Liver (tissue), 3 donors: ENCODE measurements around the gene ZNF831.

Source experiments
- HNF4G ChIP-seq: IDR thresholded peaks from 2 replicates; pipeline ENCODE4 v1.6.1; 2016; ENCODE audit warnings: antibody characterized with exemption
- JUND ChIP-seq, 2 donors: IDR thresholded peaks; 2 replicates each; pipeline ENCODE4 v1.6.1; 2016; ENCODE audit warnings: antibody characterized with exemption in 2 of 2
- RAD21 ChIP-seq, 2 donors: IDR thresholded peaks; 2 replicates each; pipeline ENCODE4 v1.6.1; 2016; ENCODE audit warnings: antibody characterized with exemption in 2 of 2, mild to moderate bottlenecking in 2 of 2
- SP1 ChIP-seq: IDR thresholded peaks from 2 replicates; pipeline ENCODE4 v1.6.1; 2018; ENCODE audit warnings: antibody characterized with exemption, mild to moderate bottlenecking
- TAF1 ChIP-seq: conservative IDR thresholded peaks from 2 replicates; pipeline ENCODE4 v1.6.1; 2016; ENCODE audit warnings: antibody characterized with exemption, mild to moderate bottlenecking
- TF ChIP-seq, protein P1 (sequence below): fragments of 150-350 bp; IDR thresholded peaks from 2 replicates; pipeline ENCODE4 v1.5.1; 2017; ENCODE audit warnings: improper control_type of control experiment, low read depth, low read length; ENCODE audit not compliant: missing input control
- TF ChIP-seq, protein P2 (sequence below): IDR thresholded peaks from 2 replicates; pipeline ENCODE4 v1.6.1; 2016; ENCODE audit warnings: antibody characterized with exemption
- donor health status: healthy.
- donor health status: healthy.

DNA sequence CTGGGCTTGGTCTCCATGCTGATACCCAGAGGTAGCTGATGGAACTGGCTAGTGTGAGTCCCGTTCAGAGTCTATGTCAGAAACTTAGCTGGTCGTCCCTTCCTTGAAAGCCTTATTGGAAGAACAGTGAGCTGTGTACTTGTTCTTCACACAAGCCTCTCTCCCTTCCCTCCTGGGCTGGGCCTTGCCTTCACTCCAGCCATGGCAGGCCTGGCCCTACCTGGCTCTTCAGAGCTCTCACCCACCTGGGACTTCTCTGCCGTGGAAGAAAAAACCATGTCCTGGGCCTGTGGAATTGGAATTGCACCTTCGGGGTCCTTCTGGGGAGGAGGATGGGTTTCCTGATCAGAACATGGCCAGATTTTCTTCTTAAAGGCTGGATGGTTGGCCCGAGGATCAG lies 20.3 kb upstream of the ZNF831 start:
- no peak for TF ChIP-seq RAD21 (IDR thresholded peaks at IDR 0.05)
- TF ChIP-seq, protein P1, sequence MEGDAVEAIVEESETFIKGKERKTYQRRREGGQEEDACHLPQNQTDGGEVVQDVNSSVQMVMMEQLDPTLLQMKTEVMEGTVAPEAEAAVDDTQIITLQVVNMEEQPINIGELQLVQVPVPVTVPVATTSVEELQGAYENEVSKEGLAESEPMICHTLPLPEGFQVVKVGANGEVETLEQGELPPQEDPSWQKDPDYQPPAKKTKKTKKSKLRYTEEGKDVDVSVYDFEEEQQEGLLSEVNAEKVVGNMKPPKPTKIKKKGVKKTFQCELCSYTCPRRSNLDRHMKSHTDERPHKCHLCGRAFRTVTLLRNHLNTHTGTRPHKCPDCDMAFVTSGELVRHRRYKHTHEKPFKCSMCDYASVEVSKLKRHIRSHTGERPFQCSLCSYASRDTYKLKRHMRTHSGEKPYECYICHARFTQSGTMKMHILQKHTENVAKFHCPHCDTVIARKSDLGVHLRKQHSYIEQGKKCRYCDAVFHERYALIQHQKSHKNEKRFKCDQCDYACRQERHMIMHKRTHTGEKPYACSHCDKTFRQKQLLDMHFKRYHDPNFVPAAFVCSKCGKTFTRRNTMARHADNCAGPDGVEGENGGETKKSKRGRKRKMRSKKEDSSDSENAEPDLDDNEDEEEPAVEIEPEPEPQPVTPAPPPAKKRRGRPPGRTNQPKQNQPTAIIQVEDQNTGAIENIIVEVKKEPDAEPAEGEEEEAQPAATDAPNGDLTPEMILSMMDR = no peak
- TF ChIP-seq HNF4G = no peak
- TF ChIP-seq SP1 = no peak
- no peak for TF ChIP-seq JUND (IDR thresholded peaks at IDR 0.05)
- TF ChIP-seq TAF1 = no peak
- TF ChIP-seq, protein P2, sequence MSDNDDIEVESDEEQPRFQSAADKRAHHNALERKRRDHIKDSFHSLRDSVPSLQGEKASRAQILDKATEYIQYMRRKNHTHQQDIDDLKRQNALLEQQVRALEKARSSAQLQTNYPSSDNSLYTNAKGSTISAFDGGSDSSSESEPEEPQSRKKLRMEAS = no peak
